CD4-positive, alpha-beta T cell treated with Interleukin-21 for 1 hour (primary cell): ENCODE results near the gene WDFY2.

ENCODE experiments used
- DNase-seq: peaks from one replicate; pipeline ENCODE4 v3.0.0-alpha.2; 2020

Gene WDFY2

GRCh38 chr13:51804295-51805172, 220.3 kb downstream of the WDFY2 start:
- peak; percentile 59 for DNase-seq

- DNase-seq = no peak
Measured at GRCh38 chr13:51805313-51805712, 221.1 kb downstream of the WDFY2 start.

- no peak for DNase-seq
Measured at GRCh38 chr13:51805925-51806324, 221.7 kb downstream of the WDFY2 start.

- DNase-seq = peak; percentile 61
Measured at GRCh38 chr13:51806566-51806965, 222.3 kb downstream of the WDFY2 start.

GRCh38 chr13:51807041-51807440, 222.8 kb downstream of the WDFY2 start:
- no peak for DNase-seq

GRCh38 chr13:51808811-51809210, 224.5 kb downstream of the WDFY2 start:
- DNase-seq = no peak

- no peak for DNase-seq
Measured at GRCh38 chr13:51811046-51811445, 226.8 kb downstream of the WDFY2 start.

GRCh38 chr13:51811920-51812451, 227.7 kb downstream of the WDFY2 start:
- no peak for DNase-seq

GRCh38 chr13:51814071-51814470, 229.8 kb downstream of the WDFY2 start:
- DNase-seq = no peak

GRCh38 chr13:51814825-51815650, 230.8 kb downstream of the WDFY2 start:
- peak; percentile 86 for DNase-seq

GRCh38 chr13:51815848-51816247, 231.6 kb downstream of the WDFY2 start:
- DNase-seq = no peak

- DNase-seq = no peak
Measured at GRCh38 chr13:51816604-51817249, 232.5 kb downstream of the WDFY2 start.
